Aorta (tissue), 5 donors: ENCODE results near the gene IKZF5. TPM values are rescaled to one million over a fixed set of nuclear protein-coding genes. Genes with fewer than 3 reads are reported as not detected.

ENCODE experiments used
- ATAC-seq: fragments of 200-7000 bp; cut with Tn5 transposase; one replicate; pipeline ENCODE4 v1.9.1; 2022; ENCODE audit warnings: moderate library complexity; ENCODE audit not compliant: low FRiP score
- DNase-seq, 2 donors: peaks; one replicate each; pipeline ENCODE4 v3.0.0-alpha.2; 2020
- H3K27ac ChIP-seq, 2 donors: one replicate each; pipeline ENCODE4 v1.5.1; 2013; ENCODE audit warnings: low read length in 2 of 2, mild to moderate bottlenecking in 2 of 2, moderate library complexity in 2 of 2, control low read depth in 1 of 2, inconsistent platforms in 1 of 2, low read depth in 1 of 2
- H3K27me3 ChIP-seq, 2 donors: one replicate each; pipeline ENCODE4 v1.6.1; 2013; ENCODE audit warnings: control low read depth in 1 of 2, low read length in 1 of 2, mild to moderate bottlenecking in 1 of 2, moderate library complexity in 1 of 2; ENCODE audit not compliant: insufficient read depth in 2 of 2, control insufficient read depth in 1 of 2
- H3K36me3 ChIP-seq, 2 donors: one replicate each; pipeline ENCODE4 v1.6.1; 2013; ENCODE audit warnings: control low read depth in 1 of 2, low read length in 1 of 2, mild to moderate bottlenecking in 1 of 2; ENCODE audit not compliant: insufficient read depth in 2 of 2, control insufficient read depth in 1 of 2
- H3K4me1 ChIP-seq, 2 donors: one replicate each; pipeline ENCODE4 v1.6.1; 2013; ENCODE audit warnings: low read length in 2 of 2, control low read depth in 1 of 2, mild to moderate bottlenecking in 1 of 2, moderate library complexity in 1 of 2; ENCODE audit not compliant: insufficient read depth in 2 of 2, control insufficient read depth in 1 of 2
- H3K4me3 ChIP-seq, 2 donors: one replicate each; pipeline ENCODE4 v1.5.1; 2013; ENCODE audit warnings: low read length in 2 of 2, control low read depth in 1 of 2, mild to moderate bottlenecking in 1 of 2
- H3K9me3 ChIP-seq: one replicate; pipeline ENCODE4 v1.6.1; 2013; ENCODE audit warnings: mild to moderate bottlenecking, low read length; ENCODE audit not compliant: control insufficient read depth
- whole genome bisulfite sequencing, 2 donors: extraction: QIAGEN DNeasy Blood & Tissue Kit; methylation state at CpG; one replicate each; pipeline ENCODE4 v1.1.7; 2013; 5-methylcytosine and 5-hydroxymethylcytosine counted together
- intact Hi-C, 2 donors: fragments of 100-400 bp; cut with DNase I; formaldehyde crosslinking; loops; one replicate each; pipeline versions ENCODE4 v1.14.2 to v1.15.0; 2022
- polyA plus RNA-seq, 2 donors: library from polyadenylated mRNA; stranded (reverse); fragments of 200-250 nt; gene quantifications; one replicate each; pipeline ENCODE4 v1.2.3, GENCODE V29; 2013
- total RNA-seq, 2 donors: library from RNA; stranded (reverse); fragmentation: NEBNext Ultra II Directional; extraction: Animal tissue kit (Norgen Biotek cat#: 25700); gene quantifications; one replicate each; pipeline ENCODE4 v1.2.1, GENCODE V29; 2021
- donor health status: healthy with polysubstance abuse.
- donor health status: Bipolar disorder and iron deficiency.
- donor health status: DM: no; HTN: no; CAD: no.
- donor health status: DM: no; HTN: no; CAD: no.
- donor health status: DM: yes; HTN: yes; CAD: no.

Gene IKZF5
- total and polyA plus RNA-seq, 4 donors, result 6.9 to 21.5 (median 14.1) TPM

DNA sequence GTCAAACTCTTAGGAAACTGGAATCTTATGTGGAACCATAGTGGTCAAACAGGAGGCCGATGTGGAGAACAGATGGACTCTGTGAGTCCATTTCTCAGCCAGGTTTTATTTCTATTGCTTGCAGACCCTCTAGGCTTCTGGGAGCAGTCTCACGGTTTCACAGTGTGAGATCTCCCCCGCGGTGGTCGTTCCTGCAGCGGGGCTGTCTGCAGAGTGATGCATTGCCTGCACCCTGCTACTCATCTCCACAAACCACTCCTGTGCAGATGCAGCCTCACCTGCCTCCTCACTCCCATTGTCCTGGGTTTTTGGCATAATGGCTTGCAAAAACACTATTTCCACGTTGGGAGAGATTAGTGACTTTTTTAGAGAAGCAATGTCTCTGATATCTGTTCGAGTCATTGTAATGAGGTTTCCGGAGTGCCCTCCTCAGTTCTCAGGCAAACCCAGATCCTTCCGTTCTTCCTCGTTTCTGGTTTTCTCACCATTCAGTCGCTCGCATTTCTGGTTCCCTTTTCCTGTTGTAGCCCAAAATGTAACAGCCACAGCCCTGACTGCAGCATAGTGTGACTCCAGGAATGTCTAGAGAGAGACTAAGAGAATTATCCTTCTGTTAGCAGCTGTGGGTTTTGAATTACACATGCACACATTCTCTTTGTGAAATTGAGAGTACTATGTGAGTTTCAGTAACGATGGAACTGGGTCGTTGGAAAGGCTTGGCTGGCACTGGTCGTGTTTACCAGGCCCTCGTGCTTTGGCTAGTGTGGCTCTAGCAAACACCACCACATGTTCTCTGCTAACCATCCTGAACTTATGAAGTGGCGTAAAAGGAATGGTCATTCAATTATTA, 30.4 kb upstream of the IKZF5 start:
- Histone ChIP-seq H3K9me3 (no peaks in the 10 kb centered on the region), H3K4me3 (no peak overlapping the region), H3K4me1 (no peaks in the 10 kb centered on the region), H3K27ac (no peak overlapping the region), H3K36me3 (peaks cover 0 to 2% of the 10 kb centered on the region in 2 donors), H3K27me3 (no peaks in the 10 kb centered on the region)
- DNase-seq (no peak), ATAC-seq (no peak)
- 66% methylated on average over 18 of the region's 18 CpGs for WGBS, 2 donors
- intact Hi-C loops, result no loop called here

DNA sequence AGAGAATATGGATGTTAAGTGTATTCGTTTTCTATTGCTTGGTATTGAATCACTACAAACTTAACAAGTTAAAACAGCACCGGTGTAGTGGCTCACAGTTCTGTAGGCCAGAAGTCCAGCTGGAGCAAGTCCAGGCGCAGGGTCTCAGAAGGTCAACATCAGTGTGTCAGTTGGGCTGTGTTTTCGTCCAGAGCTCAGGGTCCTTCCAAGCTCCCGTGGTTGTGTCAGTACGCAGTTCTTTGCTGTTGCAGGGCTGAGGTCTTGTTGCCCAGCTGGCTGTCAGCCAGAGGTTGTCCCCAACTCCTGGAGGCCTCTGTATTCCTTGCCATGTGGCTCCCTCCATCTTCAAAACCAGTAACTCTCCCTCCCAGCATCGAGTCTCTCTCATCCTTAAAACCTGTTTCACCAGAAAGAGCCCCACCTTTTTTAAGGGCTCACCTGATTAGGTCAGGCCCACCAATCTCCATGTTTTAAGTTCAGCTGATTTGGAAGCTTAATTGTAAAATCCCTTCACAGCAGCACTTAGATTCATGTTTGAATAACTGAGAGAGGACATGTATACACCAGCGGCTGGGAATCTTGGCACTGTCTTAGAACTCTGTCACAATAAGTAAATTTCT, 27.0 kb upstream of the IKZF5 start:
- no peak for DNase-seq
- H3K27me3 ChIP-seq, result no peaks in the 10 kb centered on the region

GRCh38 chr10:123034332-123034731, 25.7 kb upstream of the IKZF5 start:
- peaks cover 0 to 2% of the 10 kb centered on the region in 2 donors for H3K36me3 ChIP-seq
- no peak overlapping the region for H3K4me3 ChIP-seq
- no peak overlapping the region for H3K27ac ChIP-seq
- intact Hi-C loops, result no loop called here
- no peak for ATAC-seq
- no peaks in the 10 kb centered on the region for H3K4me1 ChIP-seq
- no peaks in the 10 kb centered on the region for H3K9me3 ChIP-seq
- H3K27me3 ChIP-seq, result no peaks in the 10 kb centered on the region
- no peak for DNase-seq

More for the DNA sequence above, 27.0 kb upstream of the IKZF5 start:
- H3K4me3 ChIP-seq, result no peak overlapping the region
- H3K4me1 ChIP-seq, result no peaks in the 10 kb centered on the region
- no peak overlapping the region for H3K27ac ChIP-seq
- no peaks in the 10 kb centered on the region for H3K9me3 ChIP-seq
- intact Hi-C loops, result no loop called here
- peaks cover 0 to 2% of the 10 kb centered on the region in 2 donors for H3K36me3 ChIP-seq
- 86 to 88% methylated on average over 8 of the region's 8 CpGs for WGBS, 2 donors
- no peak for ATAC-seq

DNA sequence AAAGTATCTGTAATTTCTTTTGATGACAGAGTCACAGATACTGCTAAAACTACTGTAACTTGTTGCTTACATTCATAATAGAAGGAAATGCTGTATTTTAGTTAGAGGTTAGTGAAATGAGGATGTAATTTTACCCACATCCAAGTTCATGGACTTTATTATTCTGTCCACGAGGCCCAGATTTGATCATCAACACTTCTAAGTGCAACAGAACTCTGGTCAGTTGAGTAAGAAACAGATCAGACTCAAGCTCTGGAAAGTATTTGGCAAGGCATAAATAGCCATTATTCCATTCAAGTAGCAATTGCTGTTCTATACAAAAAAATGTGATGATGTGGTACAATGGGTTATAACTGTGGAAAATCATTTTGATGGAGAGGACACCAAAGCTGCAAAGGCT, 22.5 kb upstream of the IKZF5 start:
- Histone ChIP-seq H3K9me3 (no peaks in the 10 kb centered on the region), H3K27ac (no peak overlapping the region), H3K36me3 (no peaks in the 10 kb centered on the region), H3K4me3 (no peak overlapping the region), H3K4me1 (no peaks in the 10 kb centered on the region), H3K27me3 (no peaks in the 10 kb centered on the region)
- DNase-seq, result no peak
- no peak for ATAC-seq
- intact Hi-C loops, result no loop called here
- 81 to 83% methylated on average over 1 of the region's 1 CpG for WGBS, 2 donors

- Histone ChIP-seq H3K9me3 (no peaks in the 10 kb centered on the region), H3K4me3 (no peak overlapping the region), H3K27me3 (no peaks in the 10 kb centered on the region), H3K36me3 (no peaks in the 10 kb centered on the region), H3K27ac (no peak overlapping the region), H3K4me1 (no peaks in the 10 kb centered on the region)
- DNase-seq (no peak), ATAC-seq (no peak)
- intact Hi-C loops, result no loop called here
Observed at GRCh38 chr10:123027861-123028260, 19.3 kb upstream of the IKZF5 start.

DNA sequence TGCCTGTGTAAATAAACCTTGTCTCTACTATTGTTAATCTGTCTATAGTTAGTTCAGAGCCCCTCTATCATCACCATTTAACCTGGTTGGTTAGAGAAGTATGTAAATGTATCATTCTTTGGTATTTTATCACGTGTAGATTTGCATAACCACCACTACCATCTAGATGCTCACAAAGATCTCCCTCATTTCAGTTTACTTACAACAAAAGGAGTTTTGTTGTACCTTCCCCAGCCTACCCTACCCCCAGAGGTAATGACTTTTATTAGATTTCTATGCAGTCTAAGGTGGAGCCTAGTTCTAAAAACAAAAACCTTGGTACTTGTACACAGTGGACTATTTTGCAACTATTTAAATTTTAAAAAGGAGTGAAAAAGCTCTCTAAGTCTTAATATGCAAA, 17.7 kb upstream of the IKZF5 start:
- H3K9me3 ChIP-seq, result no peaks in the 10 kb centered on the region
- no peaks in the 10 kb centered on the region for H3K36me3 ChIP-seq
- no peak overlapping the region for H3K27ac ChIP-seq
- WGBS, 2 donors, result 42 to 57% methylated on average over 1 of the region's 1 CpG
- H3K4me3 ChIP-seq, result no peak overlapping the region
- H3K4me1 ChIP-seq, result no peaks in the 10 kb centered on the region
- ATAC-seq, result no peak
- H3K27me3 ChIP-seq, result no peaks in the 10 kb centered on the region
- intact Hi-C loops, result no loop called here
- DNase-seq, result no peak

DNA sequence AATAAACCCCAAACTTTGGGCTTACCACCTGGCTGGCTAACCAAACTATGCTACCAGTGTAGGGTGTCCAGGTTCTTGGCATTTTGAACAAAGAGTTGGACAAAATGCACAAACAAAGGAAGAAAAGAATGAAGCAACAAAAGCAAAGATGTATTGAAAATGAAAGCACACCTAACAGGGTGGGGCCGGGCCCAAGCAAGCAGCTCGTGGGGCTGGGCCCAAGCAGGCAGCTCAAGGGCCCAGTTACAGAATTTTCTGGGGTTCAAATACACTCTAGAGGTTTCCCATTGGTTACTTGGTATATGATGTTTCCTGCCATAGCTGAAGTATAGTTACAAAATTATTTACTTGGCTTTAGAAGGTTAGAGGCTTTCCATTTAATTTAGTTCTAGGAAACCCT, 15.9 kb upstream of the IKZF5 start:
- Histone ChIP-seq H3K27ac (no peak overlapping the region), H3K4me3 (no peak overlapping the region), H3K36me3 (no peaks in the 10 kb centered on the region), H3K9me3 (no peaks in the 10 kb centered on the region), H3K27me3 (no peaks in the 10 kb centered on the region), H3K4me1 (peaks cover 0 to 1% of the 10 kb centered on the region in 2 donors)
- 86 to 95% methylated on average over 2 of the region's 2 CpGs for WGBS, 2 donors
- no peak for ATAC-seq
- intact Hi-C loops, result no loop called here
- no peak for DNase-seq

GRCh38 chr10:123021517-123021916, 12.9 kb upstream of the IKZF5 start:
- Histone ChIP-seq H3K4me1 (peaks cover 0 to 1% of the 10 kb centered on the region in 2 donors), H3K27me3 (no peaks in the 10 kb centered on the region), H3K36me3 (no peaks in the 10 kb centered on the region), H3K9me3 (no peaks in the 10 kb centered on the region), H3K4me3 (no peak overlapping the region), H3K27ac (no peak overlapping the region)
- WGBS, 2 donors, result 83 to 88% methylated on average over 3 of the region's 3 CpGs
- intact Hi-C loops, result no loop called here
- no peak for DNase-seq
- no peak for ATAC-seq
